Superior temporal gyrus (tissue), 1 donor: ENCODE results near the gene SSX2IP.
"Not testable (repeated sequence)": the region's sequence is repeated elsewhere in the genome, so short reads cannot be mapped to it uniquely, and the experiment has no call there.

Experiments used
- DNase-seq: peaks from one replicate; pipeline ENCODE4 v3.0.0-alpha.2; 2016; ENCODE audit errors: extremely low spot score

Gene SSX2IP

DNA sequence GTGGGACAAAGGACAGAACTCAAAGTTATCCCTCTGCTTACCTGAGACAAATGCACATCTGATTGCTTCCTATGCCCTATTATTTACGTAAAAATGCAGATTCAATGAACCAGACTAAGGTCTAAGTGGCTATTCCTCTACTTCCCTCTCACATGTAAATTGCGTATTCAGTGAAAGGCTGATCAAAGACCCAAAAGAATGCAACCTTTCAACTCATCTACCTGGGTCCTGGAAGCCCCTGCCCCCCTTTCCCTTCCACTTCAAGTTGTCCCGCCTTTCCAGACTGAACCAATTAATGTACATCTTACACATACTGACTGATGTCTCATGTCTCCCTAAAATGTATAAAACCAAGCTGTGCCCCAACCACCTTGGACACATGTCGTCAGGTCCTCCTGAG is 14.6 kb downstream of the SSX2IP start:
- DNase-seq = no peak

DNA sequence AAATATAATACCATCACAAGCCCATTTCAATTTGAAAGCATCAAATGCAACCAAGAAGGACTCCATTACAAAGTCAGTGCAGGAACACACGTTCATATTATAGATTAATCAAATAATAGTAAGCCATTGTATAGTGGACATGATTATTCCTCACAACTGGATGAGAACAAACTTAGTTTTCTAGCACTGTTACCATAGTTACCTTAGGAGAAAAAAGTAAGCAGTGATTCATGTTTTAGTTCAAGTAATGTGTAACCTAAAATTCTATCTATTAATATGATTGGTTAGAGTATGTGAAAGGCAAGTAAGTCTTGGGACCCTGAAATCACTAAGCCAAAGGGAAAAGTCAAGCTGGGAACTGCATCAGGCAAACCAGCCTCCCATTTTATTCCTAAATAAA is 15.2 kb downstream of the SSX2IP start:
- DNase-seq = no peak

DNA sequence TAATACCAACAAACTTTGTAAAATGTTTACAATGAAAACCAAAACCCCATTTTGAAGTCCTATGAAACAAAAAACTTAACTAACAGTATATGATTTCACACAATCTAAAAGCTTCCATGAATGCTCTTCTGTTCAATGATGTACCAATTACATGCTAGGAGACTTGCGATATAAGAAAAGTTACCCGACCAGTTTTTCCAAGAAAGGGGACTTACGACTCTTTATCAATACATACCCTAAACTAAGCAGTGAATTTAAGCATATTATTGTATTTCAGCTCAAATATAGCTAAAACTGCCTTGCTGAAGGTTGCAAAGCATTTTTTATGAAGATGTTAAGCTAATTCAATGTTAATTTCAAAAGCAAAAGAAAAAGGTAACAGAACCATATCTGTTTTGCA is 15.6 kb downstream of the SSX2IP start:
- DNase-seq = no peak

DNA sequence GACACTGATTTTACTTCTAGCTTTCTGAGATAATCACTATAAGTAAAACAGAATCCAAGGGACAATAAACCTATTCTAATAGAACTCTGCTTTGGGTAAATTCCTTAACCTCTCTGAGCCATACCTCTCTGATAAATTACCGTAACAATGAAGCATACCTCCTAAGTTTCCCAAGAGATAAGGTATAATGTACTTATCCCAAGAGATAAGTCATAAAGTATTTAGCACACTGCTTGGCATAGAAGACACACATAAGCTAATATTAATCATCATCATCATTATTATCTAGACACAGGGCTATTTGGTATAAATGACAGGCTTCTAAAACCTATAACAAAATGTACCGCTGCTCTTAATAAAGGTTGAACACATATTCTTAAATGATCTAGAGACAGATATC is 16.2 kb downstream of the SSX2IP start:
- DNase-seq = no peak

DNA sequence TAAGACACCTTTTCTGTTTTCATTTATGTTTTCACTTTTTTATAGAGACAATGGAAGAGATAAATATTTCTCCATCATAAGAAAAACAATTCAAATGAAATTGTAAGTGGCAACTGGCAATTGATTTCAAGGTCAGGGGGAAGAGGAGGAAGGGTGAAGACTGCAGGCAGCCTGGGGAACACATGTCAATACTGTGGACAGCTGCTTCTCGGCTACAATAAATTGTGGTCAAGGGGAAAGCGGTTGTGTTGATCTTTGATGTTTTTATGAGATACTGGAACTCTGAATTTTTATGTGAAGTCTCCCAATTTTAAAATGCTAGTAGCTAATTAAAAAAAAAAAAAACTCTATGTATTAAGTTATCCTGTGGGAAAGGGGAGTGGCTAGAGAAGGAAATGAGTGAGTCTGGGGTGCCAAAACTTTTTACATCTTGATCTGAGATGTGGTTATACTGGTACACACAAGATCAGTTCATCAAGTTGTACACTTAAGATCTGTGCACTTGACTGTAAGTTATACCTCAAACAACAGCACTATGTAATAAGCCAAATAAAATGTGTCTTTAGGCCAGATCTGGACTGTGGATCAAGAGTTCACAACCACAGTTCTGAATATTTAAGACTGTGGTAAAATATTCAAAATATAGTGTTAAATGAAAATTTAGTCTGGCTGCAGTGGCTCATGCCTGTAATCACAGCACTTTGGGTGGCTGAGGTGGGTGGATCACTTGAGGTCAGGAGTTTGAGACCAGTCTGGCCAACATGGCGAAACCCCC is 18.0 kb downstream of the SSX2IP start:
- DNase-seq = no peak

DNA sequence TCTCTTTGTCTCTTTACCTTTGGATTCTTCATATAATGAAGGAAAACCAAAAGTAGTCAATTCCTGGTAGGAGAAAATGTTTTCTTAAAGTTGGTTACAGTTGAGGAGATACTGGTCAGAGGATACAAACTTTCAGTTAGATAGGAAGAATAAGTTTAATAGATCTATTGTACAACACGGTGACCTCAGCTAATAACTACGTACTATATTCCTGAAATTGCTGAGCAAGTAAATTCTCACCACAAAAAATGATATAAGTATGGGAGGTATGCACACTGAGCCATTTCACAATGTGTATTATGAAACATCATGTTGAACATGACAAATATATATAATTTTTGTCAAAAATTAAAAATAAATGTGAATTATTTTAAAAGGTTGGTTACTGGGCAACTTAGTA is 20.4 kb downstream of the SSX2IP start:
- DNase-seq = no peak

DNA sequence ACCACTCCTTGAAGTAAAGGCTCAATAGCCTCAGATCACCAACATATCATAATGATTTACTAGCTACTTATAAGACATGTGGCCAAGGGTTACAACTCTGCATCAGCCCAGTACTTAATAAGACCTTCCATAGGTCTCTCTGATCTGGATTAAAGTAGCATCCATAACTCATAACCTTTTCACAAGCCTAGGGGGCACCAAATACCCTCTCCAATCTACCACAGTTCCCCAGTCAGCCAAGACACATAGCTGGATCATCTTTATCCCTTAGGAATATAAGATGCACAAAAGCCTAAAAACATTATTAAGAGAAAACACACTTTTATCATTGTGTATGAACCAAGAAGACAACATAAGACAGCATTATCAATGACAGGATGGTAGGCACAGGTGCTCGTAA is 22.1 kb downstream of the SSX2IP start:
- DNase-seq = no peak

DNA sequence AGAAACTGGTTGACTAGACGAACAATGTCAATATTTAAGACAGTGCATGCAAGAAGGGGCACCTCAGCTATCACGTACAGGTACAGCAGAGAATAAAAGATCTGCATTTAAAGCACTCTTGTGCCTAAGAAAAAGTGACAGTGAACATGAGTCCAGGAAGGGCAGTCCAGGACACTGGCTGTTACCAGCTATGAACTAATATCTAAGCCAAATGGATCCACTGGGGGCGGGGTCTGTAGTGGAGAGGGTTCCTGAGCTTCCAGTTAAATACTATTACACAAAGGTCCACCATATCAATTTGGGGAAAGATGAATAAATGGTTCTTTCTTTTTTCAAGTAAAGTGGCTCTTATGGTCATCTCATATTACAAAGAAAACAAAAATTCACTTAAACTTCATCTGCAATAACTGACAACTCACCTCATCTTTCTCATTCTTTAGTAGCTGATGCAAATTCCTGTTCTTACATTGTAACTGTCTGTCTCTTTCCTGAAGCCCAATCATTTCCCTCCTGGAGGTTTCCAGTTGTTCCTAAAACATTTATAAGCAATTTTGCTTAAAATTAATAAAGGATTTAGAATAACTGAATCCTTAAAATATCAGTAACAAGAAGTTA is 24.5 kb downstream of the SSX2IP start:
- no peak for DNase-seq

DNA sequence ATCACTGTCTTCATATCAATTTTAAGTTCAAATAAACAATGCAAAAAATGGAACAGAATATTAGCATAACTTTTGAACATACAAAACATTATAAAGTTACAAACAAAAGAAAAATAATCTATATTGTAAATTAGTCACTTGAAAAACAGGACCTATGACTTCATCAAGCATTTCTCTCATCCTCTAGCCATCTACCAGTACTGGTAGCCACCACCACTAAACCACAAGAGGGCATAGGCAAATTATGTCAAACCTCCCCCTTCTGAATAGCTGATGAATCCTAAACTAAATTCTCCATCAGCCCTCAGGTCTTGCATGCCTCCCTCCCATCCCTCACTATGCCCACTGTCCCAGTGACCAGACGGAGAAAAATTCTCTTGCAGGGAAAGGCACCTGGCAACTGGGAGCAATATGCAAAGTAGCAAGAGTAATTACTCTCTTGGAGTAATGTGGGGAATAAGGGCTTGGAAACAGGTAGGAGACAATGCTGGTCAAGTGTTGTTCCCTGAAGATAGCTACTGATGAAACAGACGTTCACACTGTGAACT is 37.1 kb downstream of the SSX2IP start:
- DNase-seq = no peak

DNA sequence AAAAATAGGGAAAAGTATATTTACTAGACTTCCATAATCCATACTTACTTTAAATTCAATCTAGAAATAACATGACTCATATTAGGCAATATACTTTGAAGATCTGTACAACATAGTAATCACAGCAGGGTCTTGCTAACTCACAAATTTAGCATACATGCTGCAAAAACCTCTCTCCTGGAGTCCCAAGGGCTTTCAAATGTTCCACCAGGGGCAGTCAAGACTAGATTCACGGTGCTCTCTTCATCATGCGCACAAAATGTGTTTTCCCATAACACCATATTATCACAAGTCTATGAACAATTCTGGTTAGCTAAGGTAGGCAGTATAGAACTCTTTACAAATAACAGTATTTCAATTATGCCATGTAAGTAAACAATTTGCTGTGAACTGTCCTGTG is 45.8 kb downstream of the SSX2IP start:
- no peak for DNase-seq

DNA sequence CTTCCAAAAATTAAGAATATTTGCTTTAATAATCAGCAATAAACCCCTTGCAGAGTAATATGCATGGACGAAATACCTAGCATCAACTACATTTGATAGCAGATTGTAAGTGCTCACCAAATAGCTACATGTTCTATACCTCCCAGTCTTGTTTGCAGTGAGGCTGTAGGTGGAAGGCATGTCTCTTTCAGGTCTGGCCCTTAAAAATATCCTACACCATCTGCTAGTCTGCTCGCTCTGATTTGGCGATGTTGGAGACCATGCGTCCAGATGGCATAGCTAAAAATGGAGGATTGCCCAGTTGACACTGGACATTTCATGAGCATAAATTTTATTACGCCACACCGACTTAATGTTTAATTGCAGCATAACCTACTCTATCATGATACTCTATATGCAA is 47.1 kb downstream of the SSX2IP start:
- no peak for DNase-seq

DNA sequence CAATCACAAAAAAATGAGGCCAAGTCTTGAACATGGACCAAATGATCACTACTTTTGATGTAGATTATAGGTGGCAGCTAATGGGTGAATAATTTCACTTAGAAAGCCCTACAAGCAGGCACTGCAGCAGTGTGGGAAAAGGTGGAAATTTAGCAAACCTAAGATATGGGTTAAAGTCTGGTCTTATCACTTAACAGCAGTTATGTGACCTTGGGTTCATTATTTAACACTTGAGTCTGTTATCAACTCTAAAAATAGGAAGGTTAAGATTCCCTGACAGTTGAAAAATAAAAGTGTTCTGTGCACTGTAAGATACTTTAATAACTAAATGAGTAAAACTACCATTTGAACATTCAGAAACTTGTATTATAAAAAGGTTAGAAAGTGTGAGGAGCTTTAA is 47.5 kb downstream of the SSX2IP start:
- no peak for DNase-seq

DNA sequence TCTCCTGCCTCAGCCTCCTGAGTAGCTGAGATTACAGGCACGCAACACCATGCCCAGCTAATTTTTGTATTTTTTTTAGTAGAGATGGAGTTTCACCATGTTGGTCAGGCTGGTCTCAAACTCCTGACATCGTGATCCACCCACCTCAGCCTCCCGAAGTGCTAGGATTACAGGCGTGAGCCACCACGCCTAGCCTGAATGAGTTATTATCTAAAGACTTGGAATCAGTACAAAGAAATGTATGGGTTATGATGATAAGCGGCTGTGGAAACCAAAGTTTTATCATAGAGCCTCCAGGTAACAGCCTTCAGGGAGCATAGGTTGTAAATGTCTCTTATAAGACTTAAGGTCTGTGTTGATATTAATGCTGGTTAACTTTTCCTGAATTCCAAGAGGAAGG is 50.5 kb downstream of the SSX2IP start:
- not testable (repeated sequence) for DNase-seq

DNA sequence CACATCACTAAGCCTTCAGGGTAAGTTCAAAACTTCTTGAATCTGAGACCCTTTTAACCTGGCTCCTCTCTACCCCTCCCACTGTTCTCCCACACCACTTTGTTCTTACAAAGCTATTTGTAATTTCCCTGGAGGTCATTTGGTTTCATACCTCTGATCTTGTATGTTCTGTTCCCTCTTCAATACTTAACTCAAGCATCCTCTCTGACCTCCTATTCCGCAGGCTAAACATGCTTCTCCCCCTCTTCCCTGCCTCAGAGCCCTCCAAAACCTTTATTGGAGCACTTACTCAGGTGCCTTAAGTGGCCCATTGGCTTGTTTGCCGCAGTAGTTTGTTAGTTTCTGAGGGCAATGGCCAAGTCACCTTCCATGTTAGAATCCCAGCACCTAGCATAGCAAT is 54.8 kb downstream of the SSX2IP start:
- no peak for DNase-seq

DNA sequence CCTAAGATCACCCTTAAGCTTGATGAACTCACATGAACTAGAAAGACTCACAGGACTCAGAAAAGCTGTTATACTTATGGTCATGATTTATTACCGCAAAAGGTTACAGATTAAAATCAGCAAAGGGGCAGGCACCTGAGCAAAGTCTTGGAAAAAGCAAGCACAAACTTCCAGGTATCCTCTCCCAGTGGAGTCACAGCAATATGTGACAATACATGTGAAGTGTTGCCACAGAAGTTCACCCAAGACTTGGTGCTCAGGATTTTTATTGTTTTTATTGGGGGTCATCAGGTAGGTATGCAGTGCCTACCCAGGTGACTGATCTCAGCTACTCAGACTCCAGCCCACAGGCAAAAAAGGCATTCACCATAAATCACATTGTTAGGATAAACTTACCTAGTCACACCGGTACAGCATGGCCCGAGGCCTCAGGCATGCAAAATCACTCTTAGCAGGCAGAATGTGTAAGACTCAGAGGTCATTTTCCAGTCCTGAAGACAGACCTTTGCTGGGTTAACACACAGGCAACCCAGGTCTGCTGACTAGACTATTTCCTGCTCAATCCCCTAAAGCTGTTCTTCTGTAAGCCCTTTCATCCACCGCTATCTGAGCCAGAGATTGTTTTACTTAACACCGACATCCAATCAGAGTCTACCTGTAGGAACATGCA is 55.6 kb downstream of the SSX2IP start:
- DNase-seq = no peak

DNA sequence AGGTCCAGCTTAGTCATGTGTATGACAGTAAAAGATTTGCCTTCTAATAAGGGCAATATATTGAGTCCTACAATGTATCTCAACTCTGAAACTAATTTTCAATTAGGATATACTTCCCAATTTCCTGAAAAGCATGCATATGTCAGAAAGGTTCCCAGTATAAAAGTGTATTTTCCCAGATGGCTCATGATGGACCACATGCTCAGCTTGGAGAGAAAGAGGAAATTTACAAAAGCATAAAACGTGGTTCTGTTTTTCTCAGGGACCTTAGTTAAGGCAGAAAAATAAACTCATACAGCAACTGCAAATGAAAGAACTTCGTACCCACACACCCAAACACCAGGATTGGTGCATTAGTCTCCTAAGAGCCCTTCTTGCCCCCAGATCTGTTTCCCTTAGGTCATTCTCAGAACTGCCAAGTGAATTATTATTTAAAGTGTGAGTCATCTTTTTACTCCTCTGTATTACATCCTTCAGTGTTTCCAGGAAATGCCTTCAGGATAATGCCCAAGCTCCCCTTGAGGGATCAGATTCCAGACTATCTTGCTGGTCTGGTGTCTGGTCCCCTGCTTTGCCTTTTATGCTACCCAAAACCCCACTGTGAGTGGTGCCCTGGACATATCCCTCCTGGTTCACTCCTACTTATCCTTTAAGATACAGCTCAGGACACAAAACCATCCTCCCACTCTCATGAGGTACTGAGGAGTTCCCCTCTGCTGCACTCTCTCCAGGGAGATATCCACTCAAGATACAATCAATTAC is 57.4 kb downstream of the SSX2IP start:
- no peak for DNase-seq

DNA sequence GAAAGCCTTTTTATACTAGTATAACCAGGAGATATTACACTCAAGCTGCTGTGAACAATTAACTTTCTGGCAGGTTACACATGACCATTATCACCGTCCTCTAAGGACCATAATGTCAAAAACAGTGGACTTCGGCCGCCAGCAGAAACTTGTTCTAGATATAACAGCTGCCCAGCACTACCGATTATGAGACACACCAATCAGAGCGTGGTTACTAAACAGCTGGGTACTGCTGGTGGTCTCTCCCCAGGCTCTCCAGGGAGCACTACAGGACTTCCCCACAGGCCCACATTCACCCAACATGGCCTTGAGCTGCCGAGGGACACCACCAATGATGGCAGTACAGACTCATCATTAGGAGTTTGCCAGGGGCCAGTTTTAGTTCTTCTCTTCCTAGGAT is 58.1 kb downstream of the SSX2IP start:
- no peak for DNase-seq

DNA sequence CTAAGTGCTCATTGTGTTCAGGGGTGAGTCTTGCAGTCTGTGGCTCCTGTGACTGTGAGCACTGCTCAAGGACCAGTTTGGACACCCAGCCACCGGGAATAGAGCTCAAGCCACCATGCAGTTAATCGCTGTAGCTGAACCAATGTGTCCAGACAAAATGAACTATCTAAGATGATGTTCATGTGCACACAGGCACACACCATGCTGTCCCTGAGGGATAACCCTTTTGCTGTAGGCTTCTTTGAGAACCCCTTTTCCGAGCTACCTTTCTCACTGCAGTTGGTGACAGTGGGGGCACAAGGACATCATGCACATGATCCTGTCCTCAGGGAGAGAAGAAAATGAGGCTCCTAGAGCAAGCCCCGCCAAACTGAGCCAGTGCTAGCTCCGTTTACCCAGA is 65.4 kb downstream of the SSX2IP start:
- no peak for DNase-seq

DNA sequence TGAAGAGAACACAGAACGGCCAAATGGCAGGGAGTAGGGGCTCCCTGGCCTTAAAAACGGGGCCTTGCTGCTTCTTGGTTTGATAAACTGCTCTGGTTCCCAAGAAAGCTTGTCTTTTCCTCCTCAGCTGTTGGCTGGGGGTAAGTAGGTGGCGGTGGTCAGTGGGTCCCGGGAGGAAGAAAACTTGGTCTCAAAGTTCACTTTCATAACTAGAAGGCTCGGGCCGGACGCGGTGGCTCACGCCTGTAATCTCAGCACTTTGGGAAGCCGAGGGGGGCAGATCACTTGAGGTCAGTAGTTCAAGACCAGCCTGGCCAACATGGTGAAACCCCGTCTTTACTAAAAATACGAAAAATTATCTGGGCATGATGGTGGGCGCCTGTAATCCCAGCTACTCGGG is 68.7 kb downstream of the SSX2IP start:
- DNase-seq = no peak

DNA sequence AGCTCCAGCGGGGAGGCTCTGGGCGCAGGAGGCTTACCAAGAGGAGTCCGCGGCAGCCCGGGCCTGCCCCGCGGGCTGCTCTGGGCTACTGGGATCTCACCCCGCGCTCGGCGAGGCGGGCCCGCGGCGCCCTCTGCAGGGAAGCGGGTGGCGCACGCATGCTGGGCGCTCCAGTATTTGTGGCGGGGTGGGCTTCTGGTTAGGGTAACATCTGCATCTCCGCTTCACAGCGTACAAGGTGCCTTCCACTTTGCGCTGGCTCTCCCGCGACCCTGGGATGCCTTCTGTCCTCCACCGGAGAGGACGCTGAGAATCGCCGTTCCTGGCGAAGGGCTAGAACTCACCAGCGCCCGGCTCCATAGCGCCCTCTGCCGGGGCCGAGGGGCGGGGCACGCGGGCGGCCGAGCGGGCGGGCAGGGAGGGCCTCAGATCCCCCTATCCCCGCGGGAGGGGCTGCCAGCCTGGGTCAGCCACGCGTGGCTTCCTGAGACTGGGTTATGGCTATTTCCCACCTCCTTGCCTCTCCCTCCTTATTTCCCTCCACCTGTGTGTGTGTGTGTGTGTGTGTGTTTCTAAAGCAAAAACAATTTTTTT is 69.4 kb downstream of the SSX2IP start:
- peak; percentile 81 for DNase-seq

DNA sequence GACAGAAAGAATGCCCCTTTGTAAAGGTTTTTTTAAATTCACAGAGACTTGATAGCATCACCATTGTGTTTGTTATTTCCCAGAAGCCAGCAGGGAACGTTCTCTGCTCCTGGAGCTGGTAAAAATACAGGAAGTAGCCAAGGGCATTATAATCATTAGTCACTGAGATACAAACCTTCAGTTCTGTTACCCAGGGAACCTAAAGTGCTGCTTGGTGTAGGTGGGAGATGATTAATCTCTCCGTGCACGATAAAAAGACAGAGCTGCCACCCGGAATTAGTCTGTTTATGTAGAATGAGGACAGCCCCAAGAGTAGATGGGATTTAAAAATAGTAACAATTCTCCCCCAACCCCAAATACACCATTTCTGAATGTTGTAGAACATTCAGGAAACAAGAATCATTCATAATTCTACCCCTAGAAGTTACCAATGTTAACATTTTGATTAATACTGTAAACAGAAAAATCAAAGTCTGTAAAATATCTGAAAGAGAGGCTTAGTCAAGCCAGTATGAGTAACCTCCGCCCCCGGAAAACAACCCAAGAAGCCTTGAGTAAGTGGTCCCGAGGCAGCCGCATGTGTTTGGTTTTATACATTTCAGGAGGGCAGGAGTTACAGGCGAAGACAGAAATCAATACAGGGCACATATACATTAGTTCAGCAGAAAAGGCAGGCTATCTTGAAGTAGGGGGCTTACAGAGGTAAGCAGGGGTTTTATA is 70.7 kb downstream of the SSX2IP start:
- peak; percentile 80 for DNase-seq
